Hematopoietic multipotent progenitor cell treated with erythropoietin and hydrocortisone succinate and interleukin-3 and kit ligand, for 6 days (in vitro differentiated cells): ENCODE measurements around the gene PTPN7.
"Not testable (repeated sequence)": the region's sequence is repeated elsewhere in the genome, so short reads cannot be mapped to it uniquely, and the experiment has no call there.

Experiments used
- DNase-seq: peaks from one replicate; pipeline ENCODE4 v3.0.0-alpha.2; 2015

PTPN7 gene

DNA sequence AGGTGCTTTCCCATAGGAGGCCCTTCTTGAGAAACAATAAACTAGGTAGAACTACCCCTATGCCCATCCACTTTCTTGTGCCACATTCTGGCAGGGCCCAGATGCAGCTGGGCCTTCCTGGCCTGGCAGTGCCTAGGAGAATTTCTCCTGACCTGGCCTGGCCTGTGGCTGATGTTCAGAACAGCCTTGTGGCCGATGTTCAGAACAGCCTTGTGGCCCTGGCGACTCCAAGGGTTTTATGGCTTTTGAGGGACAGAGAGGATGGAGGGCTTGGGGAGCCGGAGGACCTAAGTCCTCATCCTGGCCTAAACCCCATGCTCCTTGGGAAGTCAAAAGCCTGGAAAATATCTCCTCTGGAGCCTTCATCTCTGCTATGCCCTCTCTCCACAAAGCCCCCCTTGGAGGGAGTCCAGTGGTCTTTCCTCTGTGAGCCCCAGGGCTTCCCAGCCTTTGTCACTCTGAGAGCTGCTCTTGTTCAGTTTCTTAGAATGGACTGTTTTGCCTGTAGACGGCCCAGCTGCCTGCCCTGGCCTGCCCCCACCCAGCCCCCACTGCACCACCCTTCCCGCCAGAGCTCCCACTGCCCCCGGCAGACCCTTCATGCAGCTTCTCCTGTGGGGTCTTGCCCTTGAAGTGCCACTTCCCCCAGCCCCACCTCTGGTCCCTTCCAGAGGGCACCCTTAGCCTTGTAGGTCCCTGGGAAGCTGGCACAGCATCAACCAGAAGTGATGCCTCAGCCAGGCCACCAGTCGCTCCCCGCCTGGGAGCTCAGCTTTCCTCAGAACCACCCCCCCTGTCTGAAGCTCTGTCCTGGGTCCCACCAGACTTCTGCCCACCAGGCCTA lies 30.7 kb downstream of the PTPN7 start:
- no peak for DNase-seq

DNA sequence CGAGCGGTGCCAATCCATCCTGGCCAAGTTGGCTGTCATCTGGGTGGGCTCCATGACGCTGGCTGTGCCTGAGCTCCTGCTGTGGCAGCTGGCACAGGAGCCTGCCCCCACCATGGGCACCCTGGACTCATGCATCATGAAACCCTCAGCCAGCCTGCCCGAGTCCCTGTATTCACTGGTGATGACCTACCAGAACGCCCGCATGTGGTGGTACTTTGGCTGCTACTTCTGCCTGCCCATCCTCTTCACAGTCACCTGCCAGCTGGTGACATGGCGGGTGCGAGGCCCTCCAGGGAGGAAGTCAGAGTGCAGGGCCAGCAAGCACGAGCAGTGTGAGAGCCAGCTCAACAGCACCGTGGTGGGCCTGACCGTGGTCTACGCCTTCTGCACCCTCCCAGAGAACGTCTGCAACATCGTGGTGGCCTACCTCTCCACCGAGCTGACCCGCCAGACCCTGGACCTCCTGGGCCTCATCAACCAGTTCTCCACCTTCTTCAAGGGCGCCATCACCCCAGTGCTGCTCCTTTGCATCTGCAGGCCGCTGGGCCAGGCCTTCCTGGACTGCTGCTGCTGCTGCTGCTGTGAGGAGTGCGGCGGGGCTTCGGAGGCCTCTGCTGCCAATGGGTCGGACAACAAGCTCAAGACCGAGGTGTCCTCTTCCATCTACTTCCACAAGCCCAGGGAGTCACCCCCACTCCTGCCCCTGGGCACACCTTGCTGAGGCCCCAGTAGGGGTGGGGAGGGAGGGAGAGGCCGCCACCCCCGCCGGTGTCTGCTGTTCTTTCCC lies 32.4 kb downstream of the PTPN7 start:
- DNase-seq = no peak

DNA sequence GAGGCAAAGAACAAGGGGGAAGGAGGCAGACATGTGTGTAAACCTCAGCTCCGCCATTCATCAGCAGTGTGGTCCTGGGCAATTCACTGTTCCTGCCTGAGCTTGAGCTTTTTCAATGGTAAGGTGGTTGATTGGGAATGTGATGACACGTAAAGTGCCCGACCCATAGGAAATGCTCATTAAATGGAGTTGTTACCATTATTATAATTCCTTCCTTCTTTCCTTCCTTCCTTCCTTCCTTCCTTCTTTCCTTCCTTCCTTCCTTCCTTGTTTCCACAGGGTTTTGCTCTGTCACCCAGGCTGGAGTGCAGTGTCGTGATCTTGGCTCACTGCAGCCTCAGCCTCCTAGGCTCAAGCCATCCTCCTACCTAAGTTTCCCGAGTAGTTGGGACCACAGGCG lies 33.3 kb downstream of the PTPN7 start:
- DNase-seq = no peak

- DNase-seq = no peak
Observed at GRCh38 chr1:202126426-202126825, 34.0 kb downstream of the PTPN7 start.

- no peak for DNase-seq
Observed at GRCh38 chr1:202125611-202126010, 34.8 kb downstream of the PTPN7 start.

DNA sequence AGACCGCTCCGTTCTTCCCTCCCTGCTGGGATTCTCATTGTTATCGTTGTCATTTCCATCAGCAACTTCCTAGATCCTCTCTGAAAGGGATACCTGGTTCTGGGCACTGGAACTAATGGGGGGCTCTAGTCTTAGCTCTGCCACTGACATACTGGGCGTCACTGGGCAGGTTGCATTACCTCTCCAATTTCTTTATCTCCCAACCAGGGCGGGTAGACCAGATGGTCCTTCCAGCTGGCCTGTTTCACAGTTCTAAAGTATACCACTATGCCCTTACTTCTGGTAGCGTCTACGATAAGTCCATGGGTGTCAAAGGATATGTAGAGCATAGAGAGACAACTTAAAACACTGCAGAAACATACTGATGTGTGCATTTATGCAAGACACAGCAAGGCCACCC lies 36.3 kb downstream of the PTPN7 start:
- no peak for DNase-seq

DNA sequence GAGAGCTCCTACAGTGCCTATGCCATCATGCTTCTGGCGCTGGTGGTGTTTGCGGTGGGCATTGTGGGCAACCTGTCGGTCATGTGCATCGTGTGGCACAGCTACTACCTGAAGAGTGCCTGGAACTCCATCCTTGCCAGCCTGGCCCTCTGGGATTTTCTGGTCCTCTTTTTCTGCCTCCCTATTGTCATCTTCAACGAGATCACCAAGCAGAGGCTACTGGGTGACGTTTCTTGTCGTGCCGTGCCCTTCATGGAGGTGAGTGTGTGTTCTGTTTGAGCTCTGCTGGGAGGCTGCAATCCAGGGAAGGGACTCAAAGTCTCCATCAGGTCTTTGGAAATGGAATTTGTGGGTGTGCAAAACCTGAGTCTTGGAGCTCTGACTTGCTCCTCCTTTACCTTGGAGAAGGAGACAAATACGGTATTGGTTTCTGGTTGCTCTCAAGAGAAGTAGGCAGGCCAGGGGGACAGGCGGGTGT lies 37.0 kb downstream of the PTPN7 start:
- DNase-seq = no peak

GRCh38 chr1:202122639-202123335 lies 37.6 kb downstream of the PTPN7 start, which contains the start of gene GPR37L1:
GPR37L1 (plus strand) TSS chr1:202122917; CDS start chr1:202122964, 47 bp downstream.
- DNase-seq = no peak

DNA sequence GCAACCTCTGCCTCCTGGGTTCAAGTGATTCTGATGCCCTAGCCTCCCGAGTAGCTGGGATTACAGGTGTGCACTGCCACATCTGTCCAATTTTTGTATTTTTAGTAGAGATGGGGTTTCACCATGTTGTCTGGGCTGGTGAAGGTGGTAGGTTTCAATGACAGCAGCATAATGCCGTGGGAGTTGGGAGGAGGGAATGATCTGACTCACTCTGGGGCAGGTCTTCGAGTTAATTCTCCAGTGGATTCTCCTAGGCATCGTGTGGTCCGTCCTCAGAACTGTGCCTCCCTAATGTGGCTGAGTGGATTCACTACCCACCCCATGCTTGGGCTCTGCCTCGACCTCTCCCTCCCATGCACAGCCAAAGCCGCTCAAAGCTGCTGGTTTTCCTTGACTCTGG lies 39.4 kb downstream of the PTPN7 start:
- no peak for DNase-seq

DNA sequence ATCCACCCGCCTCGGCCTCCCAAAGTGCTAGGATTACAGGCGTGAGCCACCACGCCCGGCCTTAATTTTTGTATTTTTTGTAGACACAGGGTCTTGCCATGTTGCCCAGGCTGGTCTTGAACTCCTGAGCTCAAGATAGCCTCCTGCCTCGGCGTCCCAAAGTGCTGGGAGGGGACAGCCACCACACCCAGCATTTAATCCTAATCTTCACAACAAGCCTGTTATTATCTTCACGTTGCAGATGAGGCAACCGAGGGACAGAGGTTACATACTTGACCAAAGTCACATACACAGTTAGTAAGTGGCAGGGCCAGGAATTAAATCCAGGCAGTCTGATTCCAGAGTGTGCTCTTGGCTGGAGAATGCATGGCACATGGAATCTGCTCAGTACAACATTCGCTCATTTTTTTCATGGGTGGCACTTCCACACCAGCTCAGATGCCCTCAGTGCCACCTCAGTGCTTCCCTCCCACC lies 42.5 kb downstream of the PTPN7 start:
- DNase-seq = peak; percentile 81

- DNase-seq = no peak
Observed at GRCh38 chr1:202116287-202116686, 44.1 kb downstream of the PTPN7 start.

- no peak for DNase-seq
Observed at GRCh38 chr1:202113690-202114300, 46.6 kb downstream of the PTPN7 start.

DNA sequence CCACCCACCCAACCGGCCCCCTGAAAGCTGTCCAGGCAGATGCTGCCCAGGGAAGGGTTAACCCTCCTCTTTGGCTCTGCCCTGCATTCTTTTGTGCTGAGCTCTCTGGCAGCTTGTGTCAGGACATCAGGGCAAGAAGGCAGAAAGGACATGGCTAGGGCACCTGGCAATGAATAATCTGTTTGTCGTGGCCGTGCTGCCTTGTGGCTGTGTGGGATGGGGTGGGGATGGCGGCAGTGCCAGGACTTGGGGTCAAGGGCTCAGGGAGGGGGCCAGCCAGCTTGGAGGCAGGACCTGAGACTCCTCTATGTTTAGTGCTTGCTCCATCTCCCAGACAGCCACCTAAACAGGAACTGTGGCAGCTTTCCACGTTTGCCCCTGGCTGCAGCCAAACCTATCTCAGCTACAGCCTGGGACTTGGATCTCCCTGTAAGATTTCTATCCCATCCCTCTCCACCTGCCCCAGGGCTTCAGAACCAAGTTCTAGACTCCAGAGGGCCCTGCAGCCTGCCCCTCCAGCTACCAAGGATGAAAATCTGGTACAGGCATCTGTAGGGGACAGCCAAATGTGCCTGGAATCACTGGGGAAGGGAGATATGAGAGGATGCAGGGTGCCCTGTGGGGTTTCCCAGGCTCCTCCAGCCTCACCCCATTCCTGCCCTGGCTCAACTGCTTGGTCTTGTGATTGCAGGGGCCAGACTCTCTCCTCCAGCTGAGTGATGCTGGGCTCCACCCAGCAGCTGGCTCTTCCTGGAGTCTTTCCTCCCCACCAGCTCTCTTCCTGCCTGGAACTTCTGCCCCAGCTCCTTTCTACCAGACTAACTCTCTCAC lies 47.3 kb downstream of the PTPN7 start:
- no peak for DNase-seq

- not testable (repeated sequence) for DNase-seq
Observed at GRCh38 chr1:202111589-202111988, 48.8 kb downstream of the PTPN7 start.

DNA sequence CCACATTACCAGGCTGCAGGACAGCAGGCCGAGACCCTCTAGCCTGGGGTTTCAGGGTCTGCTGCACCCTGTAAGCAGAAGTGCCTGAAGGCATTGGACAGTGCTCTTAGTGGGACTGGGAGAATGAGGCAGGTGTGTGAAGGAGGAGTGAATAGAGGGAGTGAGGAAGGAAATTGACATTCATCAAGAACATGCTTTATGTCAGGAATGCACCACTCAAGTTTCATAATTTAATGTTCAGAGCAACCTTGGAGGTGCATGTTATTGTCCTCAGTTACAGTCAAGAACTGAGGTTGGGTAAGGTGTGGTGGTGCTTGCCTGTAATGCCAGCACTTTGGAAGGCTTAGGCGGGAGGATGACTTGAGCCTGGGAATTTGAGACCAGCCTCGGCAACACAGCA lies 49.4 kb downstream of the PTPN7 start:
- no peak for DNase-seq

GRCh38 chr1:202107801-202108731 lies 52.3 kb downstream of the PTPN7 start:
- peak; percentile 23 for DNase-seq

DNA sequence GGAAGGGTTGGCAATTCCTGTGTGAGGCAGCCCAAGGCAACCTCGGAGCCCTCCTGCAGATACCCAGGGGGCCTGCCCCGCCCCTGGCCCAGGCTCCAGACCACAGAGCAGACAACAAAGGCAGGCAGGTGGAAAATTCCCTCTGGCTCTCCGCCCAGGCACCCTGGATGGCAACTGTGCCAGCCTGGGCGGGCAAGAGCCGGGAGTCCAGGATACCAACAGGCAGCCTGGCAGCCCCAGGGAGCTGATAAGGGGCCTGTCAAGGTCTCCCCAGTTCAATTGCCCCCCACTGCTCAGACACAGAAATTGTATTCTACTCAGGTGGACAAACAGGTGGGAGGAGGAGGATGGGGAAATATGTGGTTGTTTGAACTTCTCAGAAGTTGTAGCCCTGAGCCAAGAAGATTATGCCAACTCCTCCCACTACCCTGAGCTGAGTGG lies 53.1 kb downstream of the PTPN7 start:
- DNase-seq = no peak

- DNase-seq = peak; percentile 31
Observed at GRCh38 chr1:202106340-202107254, 53.8 kb downstream of the PTPN7 start.
